ENCODE data around the gene CFAP298.
A peak's percentile ranks its signal among the peaks of the same experiment; 100 is the strongest.

Gene CFAP298

GRCh38 chr21:32585042-32585710, 27.0 kb downstream of the CFAP298 start, which contains the start of gene TCP10L:
TSS of gene TCP10L (minus strand) at chr21:32585523. CDS start at chr21:32584304, 1,219 bp downstream.
- Mint-ChIP-seq H3K4me1 (peaks cover 4% of the 10 kb centered on the region), H3K27me3 (ENCODE audit: low read depth, poor library complexity) (peaks cover 11% of the 10 kb centered on the region), H3K36me3 (ENCODE audit: low read depth) (no peaks in the 10 kb centered on the region), H3K4me3 (no peak within 1 kb of the TSS), H3K9me3 (peaks cover 3% of the 10 kb centered on the region), H3K27ac (no peak within 1 kb of the TSS)
- no peak for DNase-seq
- TF ChIP-seq CTCF (IDR thresholded peaks at IDR 0.05) = no peak

DNA sequence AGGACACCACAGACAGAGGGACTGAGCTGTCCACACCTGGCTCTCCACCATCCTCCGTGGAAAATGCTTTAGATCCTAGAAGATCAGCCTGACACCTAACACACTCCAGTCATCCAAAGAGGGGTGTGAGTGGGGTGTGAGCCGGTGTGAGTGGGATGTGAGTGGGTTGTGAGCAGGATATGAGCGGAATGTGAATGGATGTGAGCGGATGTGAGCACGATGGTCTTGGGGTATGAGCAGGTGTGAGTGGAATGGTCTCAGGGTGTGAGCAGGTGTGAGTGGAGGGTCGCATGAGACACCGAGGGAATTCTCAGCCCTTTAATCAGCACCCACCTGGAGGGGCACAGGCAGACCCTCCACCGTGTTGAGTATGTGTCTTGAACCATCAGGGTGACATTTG, 27.7 kb downstream of the CFAP298 start:
- no peak overlapping the region for H3K27ac Mint-ChIP-seq
- TF ChIP-seq CTCF (IDR thresholded peaks at IDR 0.05) = no peak
- peaks cover 3% of the 10 kb centered on the region for H3K9me3 Mint-ChIP-seq
- peaks cover 16% of the 10 kb centered on the region for H3K27me3 Mint-ChIP-seq (ENCODE audit: low read depth, poor library complexity)
- H3K4me3 Mint-ChIP-seq = no peak overlapping the region
- DNase-seq = no peak
- no peaks in the 10 kb centered on the region for H3K36me3 Mint-ChIP-seq (ENCODE audit: low read depth)
- no peaks in the 10 kb centered on the region for H3K4me1 Mint-ChIP-seq

DNA sequence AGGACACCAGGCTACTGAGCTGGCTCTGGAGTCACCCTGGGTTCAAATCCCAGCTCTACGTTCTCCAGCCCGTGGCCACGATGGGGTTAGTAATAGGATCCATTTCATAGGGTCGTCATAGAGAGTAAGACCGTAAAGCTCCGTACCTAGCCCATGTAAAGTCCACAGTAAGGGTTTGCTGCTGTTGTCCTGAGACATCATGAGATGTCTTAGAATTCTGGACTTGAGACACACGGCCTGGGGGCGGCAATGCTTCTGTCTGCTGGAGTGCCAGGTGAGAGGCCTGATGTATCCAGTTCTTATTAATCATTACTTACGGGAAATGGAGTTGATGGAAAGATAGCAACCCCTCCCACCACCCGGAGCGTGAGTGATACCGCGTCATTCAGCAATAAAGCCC, 30.4 kb downstream of the CFAP298 start:
- TF ChIP-seq CTCF (IDR thresholded peaks at IDR 0.05) = no peak
- Mint-ChIP-seq H3K4me3 (no peak overlapping the region), H3K9me3 (peaks cover 3% of the 10 kb centered on the region), H3K27ac (no peak overlapping the region), H3K27me3 (ENCODE audit: low read depth, poor library complexity) (peaks cover 39% of the 10 kb centered on the region), H3K4me1 (no peaks in the 10 kb centered on the region), H3K36me3 (ENCODE audit: low read depth) (no peaks in the 10 kb centered on the region)
- DNase-seq = no peak

- peaks cover 40% of the 10 kb centered on the region for H3K27me3 Mint-ChIP-seq (ENCODE audit: low read depth, poor library complexity)
- no peak for DNase-seq
- TF ChIP-seq CTCF (IDR thresholded peaks at IDR 0.05) = no peak
- H3K9me3 Mint-ChIP-seq = peaks cover 3% of the 10 kb centered on the region
- H3K4me1 Mint-ChIP-seq = no peaks in the 10 kb centered on the region
- no peak overlapping the region for H3K4me3 Mint-ChIP-seq
- H3K36me3 Mint-ChIP-seq (ENCODE audit: low read depth) = no peaks in the 10 kb centered on the region
- H3K27ac Mint-ChIP-seq = no peak overlapping the region
These were observed 31.2 kb downstream of the CFAP298 start for GRCh38 chr21:32580949-32581348.

- peak; percentile 28 for DNase-seq
These were observed 34.0 kb downstream of the CFAP298 start for GRCh38 chr21:32578107-32578691.

More at GRCh38 chr21:32578107-32578691, 34.0 kb downstream of the CFAP298 start:
- Mint-ChIP-seq H3K27ac (no peak overlapping the region), H3K27me3 (ENCODE audit: low read depth, poor library complexity) (peaks cover 55% of the 10 kb centered on the region), H3K36me3 (ENCODE audit: low read depth) (no peaks in the 10 kb centered on the region), H3K4me1 (no peaks in the 10 kb centered on the region), H3K9me3 (peaks cover 3% of the 10 kb centered on the region), H3K4me3 (no peak overlapping the region)
- TF ChIP-seq CTCF (IDR thresholded peaks at IDR 0.05) = peak; percentile 34
